CD14-positive monocyte (primary cell): ENCODE measurements around the gene GPC5. TPM values are rescaled to one million over a fixed set of nuclear protein-coding genes. Genes with fewer than 3 reads are reported as not detected.

Experiments
- DNase-seq, 3 donors: peaks; one replicate each; pipeline ENCODE4 v3.0.0-alpha.2; 2011 to 2022
- H2AFZ ChIP-seq: 2 replicates; pipeline ENCODE4 v1.6.0; 2012; ENCODE audit warnings: mild to moderate bottlenecking, low read depth, low read length, inconsistent platforms; ENCODE audit not compliant: insufficient read depth, poor library complexity, severe bottlenecking
- H3K27ac ChIP-seq, 2 donors: 1 replicate in 1 of 2; 2 replicates in 1 of 2; pipeline ENCODE4 v1.5.1; 2012 to 2013; ENCODE audit warnings: low read length in 2 of 2, control low read depth in 1 of 2, inconsistent platforms in 1 of 2, low read depth in 1 of 2, mild to moderate bottlenecking in 1 of 2
- H3K27me3 ChIP-seq, 2 donors: one replicate each; pipeline versions ENCODE4 v1.6.0 to v1.6.1; 2011 to 2013; ENCODE audit warnings: low read length in 2 of 2; ENCODE audit not compliant: control insufficient read depth in 2 of 2, insufficient read depth in 2 of 2
- H3K36me3 ChIP-seq, 2 donors: replicated peaks in 1 of 2; 1 replicate in 1 of 2; 2 replicates in 1 of 2; pipeline versions ENCODE4 v1.5.1 to v1.6.1; 2012 to 2013; ENCODE audit warnings: low read length in 2 of 2, control low read depth in 1 of 2, inconsistent platforms in 1 of 2, mild to moderate bottlenecking in 1 of 2; ENCODE audit not compliant: insufficient read depth in 2 of 2, control insufficient read depth in 1 of 2
- H3K4me1 ChIP-seq, 2 donors: 1 replicate in 1 of 2; 2 replicates in 1 of 2; pipeline versions ENCODE4 v1.5.1 to v1.6.1; 2012 to 2013; ENCODE audit warnings: low read length in 2 of 2, control low read depth in 1 of 2, inconsistent platforms in 1 of 2, mild to moderate bottlenecking in 1 of 2, moderate library complexity in 1 of 2; ENCODE audit not compliant: insufficient read depth in 2 of 2, control insufficient read depth in 1 of 2
- H3K4me2 ChIP-seq: replicated peaks from 2 replicates; pipeline ENCODE3; 2012; ENCODE audit warnings: low read length, moderate library complexity, mild to moderate bottlenecking; ENCODE audit not compliant: poor library complexity, severe bottlenecking; ENCODE audit errors: extremely low read depth
- H3K4me3 ChIP-seq, 3 experiments: fragments of 200-600 bp in 1 of 3; sonication (generic) in 1 of 3; replicated peaks in 1 of 3; 1 replicate in 2 of 3; 2 replicates in 1 of 3; pipeline ENCODE4 v1.5.1; 2011 to 2013; ENCODE audit warnings: low read length in 3 of 3, mild to moderate bottlenecking in 3 of 3, control low read depth in 2 of 3, low read depth in 2 of 3, inconsistent platforms in 1 of 3, moderate library complexity in 1 of 3
- H3K79me2 ChIP-seq: 2 replicates; pipeline ENCODE4 v1.6.0; 2012; ENCODE audit warnings: mild to moderate bottlenecking, control low read depth, inconsistent platforms, low read length, moderate library complexity; ENCODE audit not compliant: insufficient read depth
- H3K9ac ChIP-seq: 2 replicates; pipeline ENCODE4 v1.6.0; 2017; ENCODE audit warnings: low read length, mild to moderate bottlenecking; ENCODE audit not compliant: insufficient read depth, poor library complexity, severe bottlenecking
- H3K9me3 ChIP-seq, 2 donors: replicated peaks in 1 of 2; 1 replicate in 1 of 2; 2 replicates in 1 of 2; pipeline versions ENCODE4 v1.5.1 to v1.6.1; 2012 to 2013; ENCODE audit warnings: low read length in 2 of 2, control low read depth in 1 of 2; ENCODE audit not compliant: control insufficient read depth in 1 of 2, insufficient read depth in 1 of 2
- H4K20me1 ChIP-seq: 2 replicates; pipeline ENCODE4 v1.6.0; 2012; ENCODE audit warnings: mild to moderate bottlenecking, low read length, control low read depth, moderate library complexity; ENCODE audit not compliant: insufficient read depth
- H3K27ac Mint-ChIP-seq, 7 donors: one replicate each; pipeline ENCODE4 v1.8.0; 2020; ENCODE audit warnings: mild to moderate bottlenecking in 7 of 7, mixed read lengths in 7 of 7, moderate library complexity in 6 of 7, inconsistent platforms in 2 of 7
- H3K27me3 Mint-ChIP-seq, 3 donors: one replicate each; pipeline ENCODE4 v1.8.0; 2021 to 2022; ENCODE audit warnings: low read depth in 3 of 3, mild to moderate bottlenecking in 3 of 3, mixed read lengths in 3 of 3, moderate library complexity in 3 of 3, inconsistent platforms in 1 of 3
- H3K36me3 Mint-ChIP-seq, 2 donors: one replicate each; pipeline ENCODE4 v1.8.0; 2020; ENCODE audit warnings: mixed read lengths in 2 of 2, inconsistent platforms in 1 of 2, mild to moderate bottlenecking in 1 of 2
- H3K4me1 Mint-ChIP-seq: one replicate; pipeline ENCODE4 v1.8.0; 2020; ENCODE audit warnings: mild to moderate bottlenecking, mixed read lengths
- H3K4me3 Mint-ChIP-seq, 2 donors: one replicate each; pipeline ENCODE4 v1.8.0; 2020; ENCODE audit warnings: mild to moderate bottlenecking in 2 of 2, mixed read lengths in 2 of 2, moderate library complexity in 1 of 2
- H3K9me3 Mint-ChIP-seq, 7 donors: one replicate each; pipeline ENCODE4 v1.8.0; 2020 to 2022; ENCODE audit warnings: mixed read lengths in 7 of 7, mild to moderate bottlenecking in 6 of 7, moderate library complexity in 6 of 7, inconsistent platforms in 2 of 7
- CTCF ChIP-seq: fragments of 200-600 bp; IDR thresholded peaks from one replicate; pipeline ENCODE4 v1.8.0; 2022; ENCODE audit warnings: antibody characterized with exemption, mild to moderate bottlenecking
- WGBS: methylation state at CpG from one replicate; pipeline ENCODE4 v1.1.5; 2013; ENCODE audit warnings: missing lambda C conversion rate; ENCODE audit not compliant: insufficient coverage; 5-methylcytosine and 5-hydroxymethylcytosine counted together
- intact Hi-C, 2 donors: fragments of 100-400 bp; cut with micrococcal nuclease; formaldehyde crosslinking; loops; one replicate each; pipeline versions ENCODE4 v1.15.0 to v1.15.1; 2023
- polyA plus RNA-seq, 3 donors: library from polyadenylated mRNA; depleted of rRNA in 1 of 3; unstranded in 2 of 3; stranded (reverse) in 1 of 3; fragments of 300-500 nt in 2 of 3; fragments of >200 nt in 1 of 3; fragmentation: Illumina TruSeq in 2 of 3; gene quantifications; 1 replicate in 2 of 3; 2 replicates in 1 of 3; pipeline ENCODE4 v1.2.3, GENCODE V29; 2012 to 2021

Gene GPC5
- polyA plus RNA-seq, 3 donors = not detected

- no peak overlapping the region for H3K4me3 Mint-ChIP-seq
- Histone ChIP-seq H3K4me3 (no peak overlapping the region), H3K36me3 (no peaks in the 10 kb centered on the region), H4K20me1 (no peaks in the 10 kb centered on the region), H3K27ac (no peak overlapping the region), H3K27me3 (no peaks in the 10 kb centered on the region), H3K9me3 (no peaks in the 10 kb centered on the region), H3K4me2 (no peak overlapping the region), H3K79me2 (no peaks in the 10 kb centered on the region), H3K4me1 (no peaks in the 10 kb centered on the region), H3K9ac (no peak overlapping the region), H2AFZ (no peak overlapping the region)
- DNase-seq = no peak
- H3K27me3 Mint-ChIP-seq = peaks cover 0 to 5% (median 0%) of the 10 kb centered on the region in 3 donors
- no peaks in the 10 kb centered on the region for H3K4me1 Mint-ChIP-seq
- TF ChIP-seq CTCF = no peak
- H3K27ac Mint-ChIP-seq = no peak overlapping the region
- H3K9me3 Mint-ChIP-seq = peaks cover 0 to 3% (median 0%) of the 10 kb centered on the region in 7 donors
- H3K36me3 Mint-ChIP-seq = no peaks in the 10 kb centered on the region
- intact Hi-C loops = no loop called here
- WGBS = 12% methylated on average over 3 of the region's 3 CpGs
Measured at GRCh38 chr13:91719033-91719432, 320.6 kb downstream of the GPC5 start.

- Mint-ChIP-seq H3K4me3 (no peak overlapping the region), H3K27ac (no peak overlapping the region), H3K36me3 (no peaks in the 10 kb centered on the region), H3K9me3 (peaks cover 0 to 3% (median 0%) of the 10 kb centered on the region in 7 donors), H3K27me3 (peaks cover 0 to 2% (median 0%) of the 10 kb centered on the region in 3 donors), H3K4me1 (no peaks in the 10 kb centered on the region)
- WGBS = no CpG with 5 or more reads among the region's 3 CpGs
- Histone ChIP-seq H3K4me3 (no peak overlapping the region), H4K20me1 (no peaks in the 10 kb centered on the region), H3K27me3 (no peaks in the 10 kb centered on the region), H3K9me3 (no peaks in the 10 kb centered on the region), H3K27ac (no peak overlapping the region), H3K36me3 (no peaks in the 10 kb centered on the region), H3K9ac (no peak overlapping the region), H3K4me2 (no peak overlapping the region), H2AFZ (no peak overlapping the region), H3K79me2 (no peaks in the 10 kb centered on the region), H3K4me1 (no peaks in the 10 kb centered on the region)
- intact Hi-C loops = no loop called here
- DNase-seq = no peak
- TF ChIP-seq CTCF = no peak
Measured at GRCh38 chr13:91721413-91721812, 323.0 kb downstream of the GPC5 start.
